Stomach (tissue), 9 donors: ENCODE results near the gene FMN1. TPM values are rescaled to one million over a fixed set of nuclear protein-coding genes. Genes with fewer than 3 reads are reported as not detected.

Source experiments
- DNase-seq, 2 donors: peaks; one replicate each; pipeline versions ENCODE4 v3.0.0 to v3.0.0-alpha.2; 2013 to 2019
- H3K27ac ChIP-seq, 5 donors: fragments of 200-600 bp in 4 of 5; sonication (generic) in 4 of 5; one replicate each; pipeline ENCODE4 v1.5.1; 2013 to 2019; ENCODE audit warnings: mild to moderate bottlenecking in 1 of 5, moderate library complexity in 1 of 5
- H3K27me3 ChIP-seq, 3 donors: fragments of 200-600 bp; sonication (generic); one replicate each; pipeline ENCODE4 v1.5.1; 2017 to 2019; ENCODE audit warnings: mixed run types in 1 of 3
- H3K36me3 ChIP-seq, 4 donors: fragments of 200-600 bp; sonication (generic); 1 replicate in 3 of 4; 2 replicates in 1 of 4; pipeline ENCODE4 v1.5.1; 2016 to 2019
- H3K4me1 ChIP-seq, 4 donors: fragments of 200-600 bp; sonication (generic); one replicate each; pipeline ENCODE4 v1.5.1; 2016 to 2019
- H3K4me3 ChIP-seq, 4 donors: fragments of 200-600 bp; sonication (generic) in 3 of 4; one replicate each; pipeline ENCODE4 v1.5.1; 2016 to 2019; ENCODE audit warnings: mild to moderate bottlenecking in 1 of 4
- H3K9me3 ChIP-seq, 4 donors: fragments of 200-600 bp; sonication (generic); one replicate each; pipeline ENCODE4 v1.5.1; 2016 to 2019
- EP300 ChIP-seq: sonication (generic); formaldehyde crosslinking; IDR thresholded peaks from one replicate; pipeline ENCODE4 v1.6.1; 2017; ENCODE audit warnings: antibody characterized with exemption
- POLR2A ChIP-seq, 4 donors: fragments of 450-650 bp; IDR thresholded peaks; one replicate each; pipeline ENCODE4 v1.6.1; 2016; ENCODE audit warnings: antibody characterized with exemption in 4 of 4, control low read depth in 2 of 4, mild to moderate bottlenecking in 1 of 4, moderate library complexity in 1 of 4
- POLR2AphosphoS5 ChIP-seq, 3 donors: sonication (generic); formaldehyde crosslinking; IDR thresholded peaks; one replicate each; pipeline ENCODE4 v1.6.1; 2016; ENCODE audit warnings: antibody characterized with exemption in 3 of 3
- WGBS, 5 donors: extraction: QIAGEN DNeasy Blood & Tissue Kit in 3 of 5; methylation state at CpG; one replicate each; pipeline versions ENCODE4 v1.1.5 to v1.1.7; 2013 to 2018; 5-methylcytosine and 5-hydroxymethylcytosine counted together
- intact Hi-C: fragments of 100-400 bp; cut with DNase I; formaldehyde crosslinking; loops from one replicate; pipeline ENCODE4 v1.15.1; 2023; ENCODE audit warnings: low total_unique reads
- polyA plus RNA-seq, 3 donors: library from polyadenylated mRNA; stranded (reverse); fragments of 200-250 nt; gene quantifications; one replicate each; pipeline ENCODE4 v1.2.3, GENCODE V29; 2013
- total RNA-seq, 5 donors: library from RNA; depleted of rRNA; stranded (reverse); fragments of >200 nt; gene quantifications; one replicate each; pipeline versions ENCODE4 v1.1.0 to v1.2.3, GENCODE V29; 2014 to 2016
- TF ChIP-seq, protein P1 (sequence below), 7 experiments: fragments of 450-650 bp in 4 of 7; fragments of 200-600 bp in 3 of 7; sonication (generic) in 3 of 7; IDR thresholded peaks; one replicate each; pipeline ENCODE4 v1.5.1; 2016 to 2019; ENCODE audit warnings: antibody characterized with exemption in 7 of 7, control low read depth in 2 of 7, mild to moderate bottlenecking in 1 of 7
- donor health status: healthy with polysubstance abuse.
- donor health status: Bipolar disorder and iron deficiency.
- donor health status: healthy.

Gene FMN1
- total and polyA plus RNA-seq, 8 donors: 0.40 to 58.0 (median 22.9) TPM

DNA sequence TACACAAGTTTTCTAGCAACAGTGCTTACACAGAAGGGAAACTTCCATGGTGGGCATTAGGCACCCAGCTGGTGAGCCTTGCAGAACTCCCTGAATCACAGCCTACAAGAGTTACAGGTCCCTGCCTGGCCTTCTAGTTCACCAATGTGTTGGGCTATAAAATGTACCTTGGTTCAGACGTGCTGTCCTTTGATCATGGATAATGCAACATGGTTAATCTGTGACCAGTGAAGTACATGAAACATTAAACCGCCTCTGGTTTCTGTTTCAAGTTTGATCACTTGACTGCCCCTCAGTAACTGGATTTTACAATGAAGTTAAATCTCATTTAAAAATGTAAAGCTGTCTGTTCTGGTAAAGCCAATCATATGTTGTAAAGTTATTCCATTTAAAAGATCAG lies 51.8 kb downstream of the FMN1 start:
- intact Hi-C loops: no loop called here
- TF ChIP-seq POLR2A (IDR thresholded peaks at IDR 0.05) (no peak), POLR2AphosphoS5 (IDR thresholded peaks at IDR 0.05) (no peak), EP300 (no peak)
- TF ChIP-seq, protein P1, sequence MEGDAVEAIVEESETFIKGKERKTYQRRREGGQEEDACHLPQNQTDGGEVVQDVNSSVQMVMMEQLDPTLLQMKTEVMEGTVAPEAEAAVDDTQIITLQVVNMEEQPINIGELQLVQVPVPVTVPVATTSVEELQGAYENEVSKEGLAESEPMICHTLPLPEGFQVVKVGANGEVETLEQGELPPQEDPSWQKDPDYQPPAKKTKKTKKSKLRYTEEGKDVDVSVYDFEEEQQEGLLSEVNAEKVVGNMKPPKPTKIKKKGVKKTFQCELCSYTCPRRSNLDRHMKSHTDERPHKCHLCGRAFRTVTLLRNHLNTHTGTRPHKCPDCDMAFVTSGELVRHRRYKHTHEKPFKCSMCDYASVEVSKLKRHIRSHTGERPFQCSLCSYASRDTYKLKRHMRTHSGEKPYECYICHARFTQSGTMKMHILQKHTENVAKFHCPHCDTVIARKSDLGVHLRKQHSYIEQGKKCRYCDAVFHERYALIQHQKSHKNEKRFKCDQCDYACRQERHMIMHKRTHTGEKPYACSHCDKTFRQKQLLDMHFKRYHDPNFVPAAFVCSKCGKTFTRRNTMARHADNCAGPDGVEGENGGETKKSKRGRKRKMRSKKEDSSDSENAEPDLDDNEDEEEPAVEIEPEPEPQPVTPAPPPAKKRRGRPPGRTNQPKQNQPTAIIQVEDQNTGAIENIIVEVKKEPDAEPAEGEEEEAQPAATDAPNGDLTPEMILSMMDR (IDR thresholded peaks at IDR 0.05): no peak
- Histone ChIP-seq H3K27ac (no peak overlapping the region), H3K27me3 (peaks cover 0 to 5% (median 0%) of the 10 kb centered on the region in 3 donors), H3K36me3 (no peaks in the 10 kb centered on the region), H3K4me3 (no peak overlapping the region), H3K9me3 (no peaks in the 10 kb centered on the region), H3K4me1 (no peaks in the 10 kb centered on the region)
- 57 to 86% (median 59%) methylated on average over 2 of the region's 2 CpGs for WGBS, 5 donors
- DNase-seq: no peak

DNA sequence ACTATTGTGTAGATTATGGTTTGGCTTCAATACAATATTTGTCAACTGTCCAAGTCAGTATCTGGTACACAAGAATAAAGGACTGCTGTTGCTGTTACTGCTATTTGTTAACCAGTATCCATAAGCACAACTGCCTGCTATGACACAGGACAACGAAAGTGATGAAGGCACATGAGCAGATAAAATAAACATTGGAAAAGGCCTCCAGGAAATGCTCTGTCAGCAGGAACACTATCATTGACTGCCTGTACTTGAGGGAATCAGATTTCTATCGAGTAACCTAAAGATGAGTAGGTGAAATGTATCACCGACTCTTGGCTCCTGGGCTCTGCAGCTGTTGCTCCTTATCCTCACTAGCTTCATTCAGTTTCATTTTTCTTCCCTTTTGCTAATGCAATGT lies 56.5 kb downstream of the FMN1 start:
- DNase-seq: no peak
- H3K9me3 ChIP-seq: no peaks in the 10 kb centered on the region
- intact Hi-C loops: no loop called here
- WGBS, 5 donors: 51 to 60% (median 59%) methylated on average over 3 of the region's 3 CpGs
- no peaks in the 10 kb centered on the region for H3K4me1 ChIP-seq
- H3K4me3 ChIP-seq: no peak overlapping the region
- no peaks in the 10 kb centered on the region for H3K36me3 ChIP-seq
- H3K27ac ChIP-seq: no peak overlapping the region
- H3K27me3 ChIP-seq: no peaks in the 10 kb centered on the region
- TF ChIP-seq POLR2A (IDR thresholded peaks at IDR 0.05) (no peak), POLR2AphosphoS5 (IDR thresholded peaks at IDR 0.05) (no peak), EP300 (no peak)
- TF ChIP-seq, protein P1 (IDR thresholded peaks at IDR 0.05): no peak

DNA sequence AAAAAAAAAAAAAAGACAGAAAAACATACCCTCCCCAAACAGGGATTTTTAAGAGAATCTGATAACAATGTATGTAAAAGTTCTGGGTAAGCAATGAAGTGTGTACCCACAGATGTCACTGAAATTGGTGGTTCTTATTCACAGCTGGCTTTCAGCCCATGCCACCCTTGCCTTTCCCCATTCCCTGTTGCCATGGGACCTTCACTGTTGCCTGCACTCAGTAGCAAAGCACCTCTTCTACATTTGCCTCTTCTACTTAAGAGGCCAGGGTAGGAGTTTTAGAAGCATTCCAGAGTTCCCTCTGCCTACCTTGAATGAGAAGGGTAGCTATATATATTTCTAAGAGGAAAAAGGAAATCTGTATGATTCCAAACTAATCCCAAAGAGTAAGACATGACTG lies 57.4 kb downstream of the FMN1 start:
- Histone ChIP-seq H3K36me3 (no peaks in the 10 kb centered on the region), H3K4me3 (no peak overlapping the region)
- intact Hi-C loops: no loop called here

DNA sequence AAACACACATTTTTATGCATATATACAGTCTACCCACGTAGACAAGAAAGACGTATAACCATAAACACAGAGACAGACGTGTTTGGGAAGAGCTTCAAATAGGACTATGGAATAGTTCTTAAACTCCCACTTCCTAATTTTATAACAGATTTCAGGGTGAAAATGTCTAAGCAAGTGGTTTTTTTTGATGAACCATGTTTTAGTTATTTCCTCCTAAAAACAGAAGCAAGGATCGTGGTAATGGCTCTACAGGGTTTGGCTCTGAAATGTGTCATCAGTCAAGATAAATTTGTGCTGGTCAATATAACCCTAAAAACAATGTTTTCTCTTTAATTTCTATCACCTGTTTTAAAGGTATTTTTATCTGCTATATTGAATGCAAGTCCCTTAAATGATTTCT lies 58.2 kb downstream of the FMN1 start:
- Histone ChIP-seq H3K27me3 (no peaks in the 10 kb centered on the region), H3K4me1 (no peaks in the 10 kb centered on the region), H3K9me3 (no peaks in the 10 kb centered on the region), H3K36me3 (no peaks in the 10 kb centered on the region), H3K27ac (no peak overlapping the region), H3K4me3 (no peak overlapping the region)
- no peak for DNase-seq
- intact Hi-C loops: no loop called here
- TF ChIP-seq, protein P1 (IDR thresholded peaks at IDR 0.05): no peak
- no peak for TF ChIP-seq POLR2A (IDR thresholded peaks at IDR 0.05)
- no peak for TF ChIP-seq POLR2AphosphoS5 (IDR thresholded peaks at IDR 0.05)
- TF ChIP-seq EP300: no peak
- 34 to 45% (median 36%) methylated on average over 4 of the region's 4 CpGs for WGBS, 5 donors

More for the DNA sequence above, 57.4 kb downstream of the FMN1 start:
- Histone ChIP-seq H3K27ac (no peak overlapping the region), H3K27me3 (no peaks in the 10 kb centered on the region), H3K4me1 (no peaks in the 10 kb centered on the region), H3K9me3 (no peaks in the 10 kb centered on the region)
- TF ChIP-seq, protein P1 (IDR thresholded peaks at IDR 0.05): no peak
- TF ChIP-seq EP300 (no peak), POLR2AphosphoS5 (IDR thresholded peaks at IDR 0.05) (no peak), POLR2A (IDR thresholded peaks at IDR 0.05) (no peak)
- no peak for DNase-seq
